IPS-18c (cell line): ENCODE results near the gene SPRR1A.
"Not testable (repeated sequence)": the region's sequence is repeated elsewhere in the genome, so short reads cannot be mapped to it uniquely, and the experiment has no call there.

ENCODE experiments used
- H3K4me3 ChIP-seq: 2 replicates; pipeline ENCODE4 v1.7.0; 2013; ENCODE audit warnings: low read depth, mild to moderate bottlenecking, low read length, moderate library complexity; ENCODE audit not compliant: insufficient read depth
- H3K9me3 ChIP-seq: one replicate; pipeline ENCODE4 v1.6.1; 2013; ENCODE audit warnings: mild to moderate bottlenecking, low read length, moderate library complexity; ENCODE audit not compliant: control insufficient read depth, insufficient read depth

The SPRR1A gene

DNA sequence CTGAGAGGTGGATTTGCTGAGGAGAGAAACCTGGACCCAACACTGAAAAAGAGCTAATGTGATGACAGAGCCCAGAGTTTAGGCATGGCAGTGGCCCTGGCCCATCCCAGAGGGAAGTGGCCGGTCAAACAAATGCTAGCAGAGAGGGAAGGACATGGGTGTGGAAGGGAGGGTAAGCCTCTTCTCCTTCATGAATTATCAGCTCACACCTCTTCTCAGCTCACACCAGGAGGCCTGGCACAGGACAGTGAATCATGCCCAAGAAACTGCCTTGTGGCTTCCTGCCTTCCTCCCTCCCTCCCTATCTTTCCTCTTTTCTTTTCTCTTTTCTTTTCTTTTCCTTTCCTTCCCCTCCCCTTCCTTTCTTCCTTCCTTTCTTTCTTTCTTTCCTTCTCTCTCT lies 16.4 kb downstream of the SPRR1A start:
- no peak overlapping the region for H3K4me3 ChIP-seq
- H3K9me3 ChIP-seq: no peaks in the 10 kb centered on the region

DNA sequence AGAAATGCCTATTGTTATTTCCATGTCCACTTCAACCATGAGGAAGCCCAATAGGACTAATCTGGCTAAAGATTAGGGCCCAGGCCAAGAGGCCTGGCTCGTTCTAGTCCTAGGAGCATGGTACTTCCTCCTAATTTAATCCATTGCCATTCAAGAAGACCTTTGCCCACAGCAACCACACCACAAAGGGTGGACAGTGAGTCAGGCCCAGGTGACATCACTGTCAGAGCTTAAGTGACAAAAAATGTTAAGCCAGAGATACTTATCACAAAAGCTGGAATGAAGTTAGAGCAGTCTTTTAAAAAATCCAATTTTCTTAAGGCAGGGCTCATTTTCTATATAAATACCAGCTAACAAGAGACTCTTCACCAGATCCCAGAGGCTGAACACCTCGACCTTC lies 17.5 kb downstream of the SPRR1A start, which contains the start of gene SPRR3:
Gene SPRR3 (plus strand): TSS at position 368 of the 400 bp plus-strand sequence. CDS start 1,272 bp downstream, outside the sequence.
- H3K9me3 ChIP-seq: no peaks in the 10 kb centered on the region
- H3K4me3 ChIP-seq: no peak within 1 kb of the TSS

DNA sequence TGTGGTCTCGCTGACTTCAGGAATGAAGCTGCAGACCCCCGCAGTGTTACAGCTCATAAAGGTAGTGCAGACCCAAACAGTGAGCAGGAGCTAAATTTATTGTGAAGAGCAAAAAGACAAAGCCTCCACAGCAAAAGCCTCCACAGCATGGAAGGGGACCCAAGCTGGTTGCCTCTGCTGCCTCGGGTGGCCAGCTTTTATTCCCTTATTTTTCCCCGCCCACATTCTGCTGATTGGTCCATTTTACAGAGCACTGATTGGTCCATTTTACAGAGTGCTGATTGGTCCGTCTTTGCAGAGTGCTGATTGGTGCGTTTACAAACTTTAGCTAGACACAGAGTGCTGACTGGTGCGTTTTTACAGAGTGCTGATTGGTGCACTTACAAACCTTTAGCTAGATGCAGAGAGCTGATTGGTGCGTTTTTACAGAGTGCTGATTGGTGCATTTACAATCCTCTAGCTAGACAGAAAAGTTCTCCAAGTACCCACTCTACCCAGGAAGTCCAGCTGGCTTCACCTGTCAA lies 27.4 kb downstream of the SPRR1A start:
- not testable (repeated sequence) for H3K9me3 ChIP-seq, H3K4me3 ChIP-seq

DNA sequence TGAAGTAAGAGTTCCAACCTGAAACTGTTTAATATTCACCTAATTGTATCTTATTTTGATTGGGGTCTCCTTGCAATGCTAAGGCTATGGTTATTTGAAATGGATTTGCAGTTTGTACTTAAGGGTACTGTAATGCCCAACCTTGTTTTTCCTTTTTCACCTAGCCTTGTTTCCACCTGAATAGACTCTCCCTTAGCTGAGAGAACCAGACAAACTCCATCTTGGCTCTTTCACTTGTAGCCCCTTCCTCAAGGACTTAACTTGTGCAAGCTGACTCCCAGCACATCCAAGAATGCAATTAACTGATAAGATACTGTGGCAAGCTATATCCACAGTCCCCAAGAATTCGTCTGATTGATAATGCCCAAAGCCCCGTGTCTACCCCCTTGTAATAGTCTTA lies 37.9 kb downstream of the SPRR1A start:
- not testable (repeated sequence) for H3K4me3 ChIP-seq, H3K9me3 ChIP-seq

DNA sequence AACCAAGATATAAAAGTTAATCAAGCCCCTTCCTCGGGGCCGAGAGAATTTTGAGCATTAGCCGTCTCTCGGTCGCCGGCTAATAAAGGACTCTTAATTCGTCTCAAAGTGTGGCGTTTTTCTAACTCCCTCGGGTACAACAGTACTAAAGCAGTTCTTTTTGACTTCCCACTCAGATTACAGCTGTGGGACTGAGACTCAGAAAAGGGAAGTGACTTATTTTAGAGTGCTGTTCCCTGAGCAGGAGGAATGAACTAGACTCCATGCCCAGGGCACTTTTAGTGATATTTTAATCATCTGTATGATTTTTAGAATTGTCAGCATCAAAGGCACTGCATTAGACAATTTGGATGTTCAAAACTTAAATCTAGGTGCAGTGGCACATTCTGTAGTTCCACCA lies 38.5 kb downstream of the SPRR1A start:
- not testable (repeated sequence) for H3K4me3 ChIP-seq

DNA sequence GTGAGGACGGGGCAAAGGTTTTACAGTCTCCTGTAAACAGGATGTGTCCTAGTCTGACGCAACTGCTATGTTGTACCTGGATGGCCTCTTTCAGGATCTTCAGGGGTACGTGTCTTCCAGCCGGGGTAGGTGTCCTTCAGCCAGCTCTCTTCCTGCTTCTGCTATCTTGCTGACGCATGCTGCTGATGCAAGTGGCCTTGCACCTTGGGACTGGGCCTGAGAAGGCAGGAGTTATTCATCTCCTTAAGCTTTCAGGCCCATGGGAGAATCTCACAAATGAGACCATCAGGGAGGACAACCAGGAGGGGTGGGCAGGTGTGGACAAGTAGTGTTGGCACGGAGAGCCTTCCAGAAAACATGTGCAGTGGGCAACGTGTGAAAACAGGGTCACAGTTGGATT lies 39.2 kb downstream of the SPRR1A start:
- no peak overlapping the region for H3K4me3 ChIP-seq
- H3K9me3 ChIP-seq: no peaks in the 10 kb centered on the region

More for the DNA sequence above, 38.5 kb downstream of the SPRR1A start:
- H3K9me3 ChIP-seq: not testable (repeated sequence)

DNA sequence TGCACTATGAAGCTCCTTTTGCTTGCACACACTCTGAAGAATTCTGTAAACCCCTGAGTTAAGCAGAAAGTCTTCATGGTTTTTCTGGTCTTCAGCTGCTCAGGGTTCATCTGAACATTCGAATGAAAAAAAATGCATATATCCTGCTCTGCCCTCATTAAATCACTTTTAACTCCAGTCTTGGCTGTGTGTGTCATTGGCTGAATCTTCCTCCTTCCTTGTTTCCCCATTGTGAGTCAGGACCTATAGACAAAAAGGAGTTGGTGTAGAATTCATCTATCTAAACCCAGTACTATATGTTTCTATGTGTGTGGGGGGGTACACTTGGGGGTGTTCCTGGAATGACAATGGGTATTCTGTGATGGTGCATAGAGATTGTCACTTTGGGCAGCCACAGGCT lies 40.5 kb downstream of the SPRR1A start:
- Histone ChIP-seq H3K4me3 (no peak overlapping the region), H3K9me3 (no peaks in the 10 kb centered on the region)

DNA sequence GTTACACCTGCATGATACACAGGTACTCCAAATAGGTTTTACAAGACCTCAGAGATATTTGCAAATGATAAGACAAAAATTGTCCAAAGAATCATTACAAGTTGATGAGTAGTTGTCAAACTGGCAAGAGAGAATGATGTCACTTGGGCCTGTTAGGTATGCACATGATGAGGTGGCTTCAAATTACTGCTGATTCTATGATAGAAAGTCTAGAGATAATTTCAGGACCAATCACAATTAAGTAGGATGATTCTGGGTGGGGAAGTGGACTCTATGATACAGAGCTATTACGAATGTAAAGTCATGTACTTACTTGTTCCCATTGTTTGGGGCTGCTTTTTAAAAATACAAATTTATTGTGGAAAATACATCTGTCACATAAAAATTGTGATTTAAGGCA lies 41.9 kb downstream of the SPRR1A start:
- H3K4me3 ChIP-seq: no peak overlapping the region
- H3K9me3 ChIP-seq: no peaks in the 10 kb centered on the region

DNA sequence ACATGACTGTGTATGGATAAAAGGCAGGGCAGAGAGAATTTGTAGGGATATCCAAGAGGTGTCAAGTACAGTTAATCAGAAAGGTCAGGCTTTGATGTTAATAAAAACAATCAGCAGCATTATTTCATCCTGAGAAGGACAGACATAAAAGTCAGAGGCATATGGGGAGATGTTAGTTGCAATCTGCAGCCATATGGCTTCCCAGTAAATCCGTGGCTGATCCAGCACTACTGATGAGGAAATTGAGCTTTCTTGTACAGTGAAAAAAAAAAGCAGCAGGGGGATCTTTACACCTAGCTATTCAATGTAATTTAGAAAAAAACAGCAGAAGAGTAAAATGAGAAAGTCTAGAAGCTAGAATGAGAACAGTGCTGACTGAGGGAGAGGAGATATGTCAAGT lies 44.9 kb downstream of the SPRR1A start:
- no peaks in the 10 kb centered on the region for H3K9me3 ChIP-seq
- H3K4me3 ChIP-seq: no peak overlapping the region

DNA sequence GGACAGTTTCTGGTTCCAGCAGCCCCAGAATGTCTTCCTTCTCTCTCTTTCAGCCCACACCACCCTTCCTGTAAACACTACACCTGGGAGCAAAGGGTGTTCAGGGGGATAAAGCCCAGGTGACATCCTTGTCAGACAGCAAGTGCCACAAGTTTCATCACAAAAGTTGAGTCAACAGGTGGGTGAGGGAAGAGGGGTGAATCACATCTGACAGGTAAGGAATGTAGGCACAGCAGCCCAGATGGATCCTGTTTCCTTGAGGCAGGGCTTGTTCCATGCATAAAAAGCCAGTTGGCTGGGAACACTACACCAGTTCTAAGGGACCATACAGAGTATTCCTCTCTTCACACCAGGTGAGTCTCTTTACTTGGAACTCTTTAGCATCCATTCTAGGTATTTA lies 47.0 kb downstream of the SPRR1A start, which contains the start of gene SPRR1B:
Gene SPRR1B (plus strand): TSS at position 309 of the 400 bp plus-strand sequence. CDS start 1,143 bp downstream, outside the sequence.
- H3K4me3 ChIP-seq: no peak within 1 kb of the TSS

DNA sequence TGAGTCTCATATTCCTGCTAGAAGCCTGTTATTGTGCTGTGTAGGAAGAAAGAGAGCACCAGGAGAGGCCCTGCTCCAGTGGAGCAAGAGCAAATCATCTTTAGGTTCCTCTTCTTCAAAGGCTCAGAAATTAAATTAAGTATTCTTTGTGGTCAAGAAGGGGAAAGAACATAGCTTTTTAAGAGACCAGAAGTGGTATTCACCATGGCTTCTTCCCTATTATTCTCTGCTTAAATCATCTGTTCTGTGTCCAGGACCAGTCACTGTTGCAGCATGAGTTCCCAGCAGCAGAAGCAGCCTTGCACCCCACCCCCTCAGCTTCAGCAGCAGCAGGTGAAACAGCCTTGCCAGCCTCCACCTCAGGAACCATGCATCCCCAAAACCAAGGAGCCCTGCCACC lies 48.2 kb downstream of the SPRR1A start:
- H3K4me3 ChIP-seq: no peak overlapping the region
- H3K9me3 ChIP-seq: no peaks in the 10 kb centered on the region

More for the DNA sequence above, 47.0 kb downstream of the SPRR1A start, which contains the start of gene SPRR1B:
- H3K9me3 ChIP-seq: no peaks in the 10 kb centered on the region

DNA sequence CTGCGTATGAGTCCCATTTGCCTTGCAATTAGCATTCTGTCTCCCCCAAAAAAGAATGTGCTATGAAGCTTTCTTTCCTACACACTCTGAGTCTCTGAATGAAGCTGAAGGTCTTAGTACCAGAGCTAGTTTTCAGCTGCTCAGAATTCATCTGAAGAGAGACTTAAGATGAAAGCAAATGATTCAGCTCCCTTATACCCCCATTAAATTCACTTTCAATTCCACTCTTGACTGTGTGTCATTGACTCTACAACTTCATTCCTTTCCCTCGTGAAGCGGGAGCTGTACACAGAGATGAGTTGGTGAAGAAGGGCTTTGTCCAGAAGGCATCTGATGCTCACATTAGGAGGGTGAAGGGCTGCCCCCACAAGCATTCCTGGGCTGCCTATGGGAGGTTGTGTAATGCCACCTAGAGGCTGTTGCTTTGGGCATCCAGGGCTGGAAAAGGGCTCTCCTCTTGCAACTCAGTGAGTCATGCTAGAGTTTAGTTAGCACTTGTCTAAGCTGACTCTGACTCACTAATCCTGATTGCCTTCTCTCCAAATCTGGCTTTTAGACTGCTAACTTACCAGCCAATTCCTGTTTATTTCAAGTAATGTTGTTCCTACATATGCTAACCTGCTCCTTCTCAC lies 48.9 kb downstream of the SPRR1A start:
- H3K4me3 ChIP-seq: no peak overlapping the region

DNA sequence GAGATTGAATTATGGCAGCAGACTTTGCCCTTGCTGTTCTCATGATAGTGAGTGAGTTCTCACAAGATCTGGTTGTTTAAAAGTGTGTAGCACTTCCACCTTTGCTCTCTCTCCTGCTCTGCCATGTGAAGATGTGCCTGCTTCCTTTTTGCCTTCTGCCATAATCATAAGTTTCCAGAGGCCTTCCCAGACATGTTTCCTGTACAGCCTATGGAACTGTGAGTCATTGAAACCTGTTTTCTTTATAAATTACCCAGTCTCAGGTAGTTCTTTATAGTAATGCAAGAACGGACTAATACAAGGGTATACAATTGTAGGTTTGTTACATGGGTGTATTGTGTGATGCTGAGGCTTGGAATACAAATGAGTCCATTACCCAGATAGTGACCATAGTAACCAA lies 51.3 kb downstream of the SPRR1A start:
- no peak overlapping the region for H3K4me3 ChIP-seq
- no peaks in the 10 kb centered on the region for H3K9me3 ChIP-seq

More for the DNA sequence above, 48.9 kb downstream of the SPRR1A start:
- no peaks in the 10 kb centered on the region for H3K9me3 ChIP-seq
